ENCODE measurements around the gene CHN2. TPM values are rescaled to one million over a fixed set of nuclear protein-coding genes. Genes with fewer than 3 reads are reported as not detected.

CHN2 gene
- total RNA-seq, 1 experiment from 2014 or later: 5.1 TPM

- peaks cover 38% of the 10 kb centered on the region for H3K4me1 Mint-ChIP-seq (ENCODE audit: insufficient read depth, unreplicated experiment)
- CTCF ChIA-PET: interaction anchor here (0.7 to 3.1 kb wide), 10 partner anchors 12 to 175 kb away, joined by 3 to 18 read pairs (median 4); no protein-coding TSS in a partner anchor
- POLR2A ChIA-PET: interaction anchor here (0.6 to 2.4 kb wide), 13 partner anchors 9 to 302 kb away, joined by 3 to 9 read pairs (median 4); partner anchors contain the start of gene CHN2
- peaks cover under 1% of the 10 kb centered on the region for H3K36me3 Mint-ChIP-seq (ENCODE audit: insufficient read depth, unreplicated experiment)
- peak; percentile 45 for DNase-seq (ENCODE audit: unreplicated experiment)
- intact Hi-C loops (cut with micrococcal nuclease): no loop called here
- H3K9me3 Mint-ChIP-seq (ENCODE audit: unreplicated experiment): no peaks in the 10 kb centered on the region
- no peaks in the 10 kb centered on the region for H3K27me3 Mint-ChIP-seq (ENCODE audit: insufficient read depth, unreplicated experiment)
- no peak overlapping the region for H3K4me3 Mint-ChIP-seq (ENCODE audit: unreplicated experiment)
- peak overlapping the region; percentile 69 for H3K27ac Mint-ChIP-seq (ENCODE audit: low read depth, unreplicated experiment)
- TF ChIP-seq CTCF (IDR thresholded peaks at IDR 0.05; ENCODE audit: unreplicated experiment): no peak
- no TSS peak for BruUV-seq (replicated peaks)
These were observed 87.4 kb downstream of the CHN2 start for GRCh38 chr7:29281782-29282541.

- Mint-ChIP-seq H3K36me3 (ENCODE audit: insufficient read depth, unreplicated experiment) (peaks cover 6% of the 10 kb centered on the region), H3K27me3 (ENCODE audit: insufficient read depth, unreplicated experiment) (no peaks in the 10 kb centered on the region), H3K4me1 (ENCODE audit: insufficient read depth, unreplicated experiment) (peaks cover 47% of the 10 kb centered on the region), H3K9me3 (ENCODE audit: unreplicated experiment) (no peaks in the 10 kb centered on the region), H3K4me3 (ENCODE audit: unreplicated experiment) (no peak overlapping the region), H3K27ac (ENCODE audit: low read depth, unreplicated experiment) (no peak overlapping the region)
- BruUV-seq (replicated peaks): no TSS peak
- no peak for TF ChIP-seq CTCF (IDR thresholded peaks at IDR 0.05; ENCODE audit: unreplicated experiment)
- ChIA-PET CTCF (interaction anchor here (0.7 to 3.1 kb wide), 5 partner anchors 16 to 176 kb away, joined by 3 to 18 read pairs (median 4); no protein-coding TSS in a partner anchor), POLR2A (interaction anchor here (0.7 to 2.4 kb wide), 10 partner anchors 13 to 88 kb away, joined by 3 to 9 read pairs (median 4); partner anchors contain the start of gene CHN2)
- intact Hi-C loops (cut with micrococcal nuclease): no loop called here
- DNase-seq (ENCODE audit: unreplicated experiment): no peak
These were observed 88.3 kb downstream of the CHN2 start for GRCh38 chr7:29282819-29283414.

DNA sequence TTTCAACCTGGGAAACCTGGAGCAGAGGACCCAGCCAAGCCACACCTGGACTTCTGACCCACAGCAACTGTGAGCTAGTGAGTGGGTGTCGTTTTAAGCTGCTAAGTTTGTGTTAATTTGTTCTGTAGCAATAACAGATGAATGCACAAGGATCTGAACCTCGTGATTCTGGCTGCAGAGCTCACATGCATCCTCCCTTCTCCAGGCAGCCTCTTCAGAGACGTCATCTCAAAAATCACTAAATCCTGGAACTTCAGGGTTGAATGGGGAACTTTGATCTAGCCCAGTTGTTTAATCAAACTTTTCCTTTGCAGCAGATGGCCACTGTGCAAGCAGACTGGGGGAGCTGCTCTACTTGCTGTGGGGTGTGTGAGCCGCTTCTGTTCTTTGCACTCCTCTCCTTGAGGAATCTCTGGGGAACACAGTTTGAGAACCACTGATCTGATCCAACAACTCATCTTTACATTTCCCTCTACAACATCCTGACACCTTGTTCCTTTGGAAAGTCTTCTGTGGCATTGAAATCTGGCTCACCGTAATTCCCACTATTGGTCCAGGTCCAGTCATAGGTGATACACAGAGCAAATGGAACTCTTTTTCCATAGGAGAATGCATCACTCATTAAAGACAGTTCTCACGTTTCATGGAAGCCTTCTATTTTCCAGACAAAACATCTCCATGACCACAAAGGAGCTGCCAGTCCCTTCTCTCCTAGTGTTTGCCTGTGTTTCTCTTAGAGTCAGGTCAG, 90.3 kb downstream of the CHN2 start:
- CTCF ChIA-PET: interaction anchor here (0.6 to 1.4 kb wide), 5 partner anchors 25 to 604 kb away, joined by 3 to 4 read pairs (median 3); no protein-coding TSS in a partner anchor
- H3K4me1 Mint-ChIP-seq (ENCODE audit: insufficient read depth, unreplicated experiment): peaks cover 58% of the 10 kb centered on the region

More for the DNA sequence above, 90.3 kb downstream of the CHN2 start:
- intact Hi-C loops (cut with micrococcal nuclease): loop anchor here (1.0 kb wide), 1 partner anchor 43 kb away; no protein-coding TSS in a partner anchor
- no peak for DNase-seq (ENCODE audit: unreplicated experiment)
- no peak for TF ChIP-seq CTCF (IDR thresholded peaks at IDR 0.05; ENCODE audit: unreplicated experiment)
- Mint-ChIP-seq H3K27ac (ENCODE audit: low read depth, unreplicated experiment) (peak overlapping the region; percentile 91), H3K27me3 (ENCODE audit: insufficient read depth, unreplicated experiment) (no peaks in the 10 kb centered on the region), H3K9me3 (ENCODE audit: unreplicated experiment) (no peaks in the 10 kb centered on the region), H3K4me3 (ENCODE audit: unreplicated experiment) (peak overlapping the region; percentile 51), H3K36me3 (ENCODE audit: insufficient read depth, unreplicated experiment) (peaks cover 10% of the 10 kb centered on the region)
- POLR2A ChIA-PET: interaction anchor here (0.6 to 1.0 kb wide), 5 partner anchors 16 to 99 kb away, joined by 3 to 5 read pairs (median 3); no protein-coding TSS in a partner anchor
- no TSS peak for BruUV-seq (replicated peaks)
